ENCODE data around the gene GPR39.

DNA sequence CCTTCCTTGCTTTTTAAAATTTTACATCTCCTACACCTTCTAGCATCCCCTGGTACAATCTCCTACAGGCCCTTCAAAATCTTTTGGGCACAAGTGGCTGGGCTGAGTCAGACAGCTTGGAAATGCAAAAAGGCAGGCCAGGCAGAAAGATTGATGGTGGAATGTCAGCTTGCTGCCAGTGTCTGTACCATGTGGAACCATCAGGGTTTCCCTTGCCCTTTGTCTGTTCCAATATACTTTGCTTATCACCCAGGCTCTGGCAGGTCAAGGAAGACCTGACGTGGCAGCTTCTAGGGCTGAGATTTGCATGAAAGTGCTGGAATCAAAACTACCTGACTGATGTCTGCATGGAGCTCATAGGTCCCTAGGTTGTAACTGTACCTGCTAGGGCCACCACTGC is 33.3 kb downstream of the GPR39 start:
- TF ChIP-seq POLR2A (IDR thresholded peaks at IDR 0.05) (no peak), CTCF (IDR thresholded peaks at IDR 0.05) (no peak)

Data from body of pancreas (tissue), 4 donors.